GM12878 (cell line): Measurements from ENCODE around the gene GPR61.

Experiments
- MYC ChIP-seq: IDR thresholded peaks from 2 replicates; pipeline ENCODE4 v1.6.1; 2011; ENCODE audit warnings: mild to moderate bottlenecking, low read length, moderate library complexity, inconsistent platforms; ENCODE audit not compliant: insufficient read depth, insufficient replicate concordance, insufficient read length, severe bottlenecking
- TAF1 ChIP-seq: IDR thresholded peaks from 2 replicates; pipeline ENCODE4 v1.6.1; 2011; ENCODE audit warnings: mild to moderate bottlenecking, low read depth, low read length, borderline replicate concordance
- TCF12 ChIP-seq: IDR thresholded peaks from 2 replicates; pipeline ENCODE4 v1.6.1; 2011; ENCODE audit warnings: low read depth, mild to moderate bottlenecking, low read length
- ZNF274 ChIP-seq: IDR thresholded peaks from one replicate; pipeline ENCODE4 v1.8.0; 2011; ENCODE audit not compliant: insufficient read length, insufficient read depth
- TF ChIP-seq, protein P1 (sequence below): fragments of 450-650 bp; IDR thresholded peaks from 2 replicates; pipeline ENCODE4 v1.6.1; 2014; ENCODE audit warnings: mild to moderate bottlenecking

DNA sequence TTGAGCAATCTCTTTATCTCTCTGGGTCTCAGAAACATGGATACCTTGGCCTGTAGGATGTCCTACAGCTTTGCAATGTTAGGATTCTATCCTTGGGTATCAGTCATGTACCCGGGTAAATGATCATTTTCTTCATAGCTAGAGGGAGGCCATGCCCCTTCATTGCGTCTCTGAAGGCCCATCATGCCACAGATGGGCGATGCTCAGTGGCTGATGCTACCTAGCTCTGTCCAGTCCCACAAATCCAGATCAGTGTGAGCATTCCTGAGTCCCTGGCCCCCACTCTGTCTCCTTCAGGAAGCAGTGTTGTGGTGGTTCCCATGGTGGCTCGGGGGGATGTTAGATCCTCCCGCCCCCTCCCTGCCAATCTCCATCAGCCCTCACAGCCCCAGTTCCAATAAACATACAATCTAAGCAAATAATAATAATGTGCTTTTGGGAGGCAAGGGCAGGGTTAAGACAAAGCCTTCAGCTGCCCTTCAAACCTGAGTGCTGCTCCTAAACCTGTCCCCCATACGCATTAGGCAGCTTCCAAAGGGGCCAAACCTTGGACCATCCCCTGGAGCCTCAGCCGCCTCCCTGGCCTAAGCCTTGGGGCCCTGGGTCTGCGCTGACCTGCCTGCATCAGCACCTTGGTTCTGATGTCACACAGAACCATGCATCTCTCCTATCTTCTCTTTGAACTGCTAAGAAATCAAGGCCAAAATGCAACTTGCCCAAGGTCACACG is 681 bp upstream of the GPR61 start:
- TF ChIP-seq TCF12 = no peak
- TF ChIP-seq, protein P1, sequence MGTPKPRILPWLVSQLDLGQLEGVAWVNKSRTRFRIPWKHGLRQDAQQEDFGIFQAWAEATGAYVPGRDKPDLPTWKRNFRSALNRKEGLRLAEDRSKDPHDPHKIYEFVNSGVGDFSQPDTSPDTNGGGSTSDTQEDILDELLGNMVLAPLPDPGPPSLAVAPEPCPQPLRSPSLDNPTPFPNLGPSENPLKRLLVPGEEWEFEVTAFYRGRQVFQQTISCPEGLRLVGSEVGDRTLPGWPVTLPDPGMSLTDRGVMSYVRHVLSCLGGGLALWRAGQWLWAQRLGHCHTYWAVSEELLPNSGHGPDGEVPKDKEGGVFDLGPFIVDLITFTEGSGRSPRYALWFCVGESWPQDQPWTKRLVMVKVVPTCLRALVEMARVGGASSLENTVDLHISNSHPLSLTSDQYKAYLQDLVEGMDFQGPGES = no peak
- no peak for TF ChIP-seq MYC
- TF ChIP-seq ZNF274 = no peak
- no peak for TF ChIP-seq TAF1
